Neural cell (in vitro differentiated cells): ENCODE measurements around the gene SRRM2. TPM values are rescaled to one million over a fixed set of nuclear protein-coding genes. Genes with fewer than 3 reads are reported as not detected.

Experiments
- H2AFZ ChIP-seq: fragments of 200-600, 300-800 bp; sonication (generic), shearing (Covaris generic); 2 replicates; pipeline ENCODE4 v1.6.0; 2014; ENCODE audit warnings: low read depth, mild to moderate bottlenecking, antibody characterized with exemption, low read length, moderate library complexity
- H3F3A ChIP-seq: fragments of 200-600 bp; shearing (Covaris generic); 2 replicates; pipeline ENCODE4 v1.6.1; 2016; ENCODE audit warnings: mild to moderate bottlenecking, moderate library complexity, mixed read lengths, antibody characterized with exemption, low read length; ENCODE audit not compliant: insufficient read depth, poor library complexity, severe bottlenecking
- H3K27ac ChIP-seq: fragments of 200-600, 300-800 bp; sonication (generic), shearing (Covaris generic); 2 replicates; pipeline ENCODE4 v1.5.1; 2014; ENCODE audit warnings: mild to moderate bottlenecking, low read length, moderate library complexity
- H3K27me3 ChIP-seq: fragments of 300-800, 200-600 bp; sonication (generic), shearing (Covaris generic); 2 replicates; pipeline ENCODE4 v1.6.0; 2014; ENCODE audit warnings: mild to moderate bottlenecking, low read depth, low read length, moderate library complexity; ENCODE audit not compliant: insufficient read depth
- H3K36me3 ChIP-seq: fragments of 300-800, 200-600 bp; sonication (generic), shearing (Covaris generic); 2 replicates; pipeline ENCODE4 v1.5.1; 2014; ENCODE audit warnings: mild to moderate bottlenecking, antibody characterized with exemption, low read length, moderate library complexity; ENCODE audit not compliant: insufficient read depth
- H3K4me2 ChIP-seq: fragments of 300-800, 200-600 bp; sonication (generic), shearing (Covaris generic); 2 replicates; pipeline ENCODE4 v1.6.0; 2014; ENCODE audit warnings: mild to moderate bottlenecking, low read length
- H3K4me3 ChIP-seq: fragments of 300-800, 200-600 bp; sonication (generic), shearing (Covaris generic); 2 replicates; pipeline ENCODE4 v1.5.1; 2014; ENCODE audit warnings: mild to moderate bottlenecking, low read length, moderate library complexity
- H3K79me2 ChIP-seq: fragments of 200-600 bp; shearing (Covaris generic); replicated peaks from 2 replicates; pipeline ENCODE4 v1.6.0; 2014; ENCODE audit warnings: mild to moderate bottlenecking, low read length, moderate library complexity; ENCODE audit not compliant: insufficient read depth
- H3K9ac ChIP-seq: fragments of 300-800, 200-600 bp; sonication (generic), shearing (Covaris generic); 2 replicates; pipeline ENCODE4 v1.6.1; 2016; ENCODE audit warnings: mild to moderate bottlenecking, low read length, mixed read lengths
- H3K9me2 ChIP-seq: fragments of 200-600 bp; shearing (Covaris generic); 2 replicates; pipeline ENCODE4 v1.6.1; 2016; ENCODE audit warnings: mild to moderate bottlenecking, low read length, mixed read lengths; ENCODE audit not compliant: insufficient read depth
- H3K9me3 ChIP-seq: fragments of 200-600, 300-800 bp; sonication (generic), shearing (Covaris generic); 2 replicates; pipeline ENCODE4 v1.6.1; 2016; ENCODE audit warnings: mild to moderate bottlenecking, mixed run types, low read length, moderate library complexity, mixed read lengths
- H4K20me1 ChIP-seq: fragments of 200-600 bp; shearing (Covaris generic); 2 replicates; pipeline ENCODE4 v1.6.1; 2016; ENCODE audit warnings: mild to moderate bottlenecking, mixed run types; ENCODE audit not compliant: insufficient read depth
- CTCF ChIP-seq: fragments of 450-650 bp; IDR thresholded peaks from 2 replicates; pipeline ENCODE4 v1.5.1; 2014; ENCODE audit warnings: antibody characterized with exemption, mild to moderate bottlenecking, moderate library complexity; ENCODE audit not compliant: poor library complexity, severe bottlenecking
- EP300 ChIP-seq: fragments of 450-650 bp; conservative IDR thresholded peaks from 2 replicates; pipeline ENCODE4 v1.6.1; 2014; ENCODE audit warnings: antibody characterized with exemption, mild to moderate bottlenecking, moderate library complexity; ENCODE audit not compliant: poor library complexity, severe bottlenecking
- EZH2 ChIP-seq: fragments of 200-600, 300-800 bp; shearing (Covaris generic), sonication (generic); IDR thresholded peaks from 2 replicates; pipeline ENCODE4 v1.6.1; 2014; ENCODE audit warnings: antibody characterized with exemption, low read length, borderline replicate concordance, mild to moderate bottlenecking; ENCODE audit not compliant: insufficient read depth, poor library complexity, severe bottlenecking
- MXI1 ChIP-seq: fragments of 450-650 bp; conservative IDR thresholded peaks from 2 replicates; pipeline ENCODE4 v1.6.1; 2014; ENCODE audit warnings: antibody characterized with exemption, mild to moderate bottlenecking; ENCODE audit not compliant: poor library complexity, severe bottlenecking
- POLR2AphosphoS5 ChIP-seq: IDR thresholded peaks from 2 replicates; pipeline ENCODE4 v1.6.1; 2012
- RAD21 ChIP-seq: fragments of 450-650 bp; conservative IDR thresholded peaks from 2 replicates; pipeline ENCODE4 v1.6.1; 2014; ENCODE audit warnings: antibody characterized with exemption, mild to moderate bottlenecking, moderate library complexity
- REST ChIP-seq: IDR thresholded peaks from 2 replicates; pipeline ENCODE4 v1.6.1; 2012; ENCODE audit warnings: borderline replicate concordance
- SMC3 ChIP-seq: fragments of 450-650 bp; conservative IDR thresholded peaks from 2 replicates; pipeline ENCODE4 v1.6.1; 2014; ENCODE audit warnings: antibody characterized with exemption, mild to moderate bottlenecking, moderate library complexity; ENCODE audit not compliant: poor library complexity
- TAF1 ChIP-seq: IDR thresholded peaks from 2 replicates; pipeline ENCODE4 v1.6.1; 2012; ENCODE audit warnings: low read depth
- polyA plus RNA-seq: library from polyadenylated mRNA; depleted of rRNA; stranded (reverse); fragments of >200 nt; gene quantifications from 2 replicates; pipeline ENCODE4 v1.2.3, GENCODE V29; 2014

The SRRM2 gene
- polyA plus RNA-seq, 1 donor from 2014 or later: 40.0 TPM

DNA sequence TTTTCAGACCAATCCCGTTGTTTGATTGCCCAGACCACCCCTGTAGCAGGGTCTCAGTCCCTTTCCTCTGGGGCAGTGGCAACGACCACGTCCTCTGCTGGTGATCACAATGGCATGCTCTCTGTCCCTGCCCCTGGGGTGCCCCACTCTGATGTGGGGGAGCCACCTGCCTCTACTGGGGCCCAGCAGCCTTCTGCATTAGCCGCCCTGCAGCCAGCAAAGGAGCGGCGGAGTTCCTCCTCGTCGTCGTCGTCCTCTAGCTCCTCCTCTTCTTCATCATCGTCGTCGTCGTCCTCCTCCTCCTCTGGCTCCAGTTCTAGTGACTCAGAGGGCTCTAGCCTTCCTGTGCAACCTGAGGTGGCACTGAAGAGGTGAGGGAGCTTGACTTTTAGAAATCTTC lies 15.5 kb downstream of the SRRM2 start:
- no peak overlapping the region for H3K27ac ChIP-seq
- no peak overlapping the region for H2AFZ ChIP-seq
- H3F3A ChIP-seq: no peaks in the 10 kb centered on the region
- H3K79me2 ChIP-seq: peaks cover 12% of the 10 kb centered on the region
- H3K9me3 ChIP-seq: peaks cover 19% of the 10 kb centered on the region
- peaks cover 44% of the 10 kb centered on the region for H3K36me3 ChIP-seq
- H3K9ac ChIP-seq: no peak overlapping the region
- no peak for TF ChIP-seq POLR2AphosphoS5
- no peak for TF ChIP-seq CTCF
- TF ChIP-seq EP300: no peak
- TF ChIP-seq TAF1: no peak
- TF ChIP-seq SMC3: no peak
- TF ChIP-seq EZH2: no peak
- no peak for TF ChIP-seq MXI1
- no peak for TF ChIP-seq REST
- no peak for TF ChIP-seq RAD21
- no peak overlapping the region for H3K4me2 ChIP-seq
- H4K20me1 ChIP-seq: no peaks in the 10 kb centered on the region
- H3K9me2 ChIP-seq: no peaks in the 10 kb centered on the region
- H3K4me3 ChIP-seq: no peak overlapping the region
- H3K27me3 ChIP-seq: no peaks in the 10 kb centered on the region

DNA sequence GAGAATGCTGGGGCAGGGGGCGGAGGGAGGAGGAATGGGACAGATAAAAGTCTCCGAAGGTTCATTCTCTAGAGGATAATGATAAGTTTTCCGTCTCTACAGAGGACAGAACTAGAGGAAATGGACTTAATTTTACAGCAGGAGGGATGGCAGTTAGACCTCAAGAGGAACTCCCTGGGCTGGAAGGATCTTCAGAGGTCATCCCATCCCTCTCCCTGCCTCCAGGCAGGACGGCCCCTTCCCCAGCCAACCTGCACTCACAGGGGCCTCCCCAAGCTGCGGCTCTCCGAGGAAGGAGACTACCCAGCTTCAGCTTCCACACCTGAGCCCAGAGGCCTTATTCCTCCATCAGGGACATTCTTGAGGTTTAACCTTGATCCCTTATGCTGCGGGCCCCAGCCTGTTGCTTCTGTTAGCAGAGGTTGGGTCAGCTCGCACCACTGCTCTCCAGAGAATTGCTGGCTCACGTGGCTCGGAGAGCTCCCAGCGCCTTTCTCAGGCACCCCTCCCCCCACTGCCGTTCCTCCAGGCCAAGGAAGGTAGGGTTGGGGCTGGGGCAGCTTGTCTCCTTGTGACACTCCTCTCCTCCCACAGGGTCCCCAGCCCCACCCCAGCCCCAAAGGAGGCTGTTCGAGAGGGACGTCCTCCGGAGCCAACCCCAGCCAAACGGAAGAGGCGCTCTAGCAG lies 16.1 kb downstream of the SRRM2 start:
- H4K20me1 ChIP-seq: no peaks in the 10 kb centered on the region
- peaks cover 19% of the 10 kb centered on the region for H3K9me3 ChIP-seq
- no peaks in the 10 kb centered on the region for H3F3A ChIP-seq
- peaks cover 12% of the 10 kb centered on the region for H3K79me2 ChIP-seq
- no peak overlapping the region for H3K4me2 ChIP-seq
- H3K4me3 ChIP-seq: no peak overlapping the region
- TF ChIP-seq MXI1 (no peak), REST (no peak), RAD21 (no peak), POLR2AphosphoS5 (no peak), CTCF (no peak), EZH2 (no peak), TAF1 (no peak), EP300 (no peak), SMC3 (no peak)
- peaks cover 40% of the 10 kb centered on the region for H3K36me3 ChIP-seq
- no peak overlapping the region for H2AFZ ChIP-seq
- no peak overlapping the region for H3K9ac ChIP-seq
- no peaks in the 10 kb centered on the region for H3K27me3 ChIP-seq
- H3K27ac ChIP-seq: no peak overlapping the region
- H3K9me2 ChIP-seq: no peaks in the 10 kb centered on the region
